Tongue (tissue), 2 donors: ENCODE results near the gene SLC25A25. TPM values are rescaled to one million over a fixed set of nuclear protein-coding genes. Genes with fewer than 3 reads are reported as not detected.
"Not testable (repeated sequence)": the region's sequence is repeated elsewhere in the genome, so short reads cannot be mapped to it uniquely, and the experiment has no call there.

Experiments used
- DNase-seq: peaks from one replicate; pipeline ENCODE4 v3.0.0-alpha.2; 2015
- total RNA-seq: library from RNA; depleted of rRNA; stranded (reverse); fragments of >200 nt; gene quantifications from one replicate; pipeline ENCODE4 v1.2.3, GENCODE V29; 2014

SLC25A25 gene
- total RNA-seq, 1 donor from 2014 or later = 39.2 TPM

- peak; percentile 98 for DNase-seq
These were observed 30.5 kb downstream of the SLC25A25 start for GRCh38 chr9:128098297-128099230.

GRCh38 chr9:128099231-128099931, 31.3 kb downstream of the SLC25A25 start:
- DNase-seq = peak; percentile 53

- DNase-seq = peak; percentile 48
These were observed 32.0 kb downstream of the SLC25A25 start for GRCh38 chr9:128099932-128100491.

- no peak for DNase-seq
These were observed 32.5 kb downstream of the SLC25A25 start for GRCh38 chr9:128100581-128100980.

- no peak for DNase-seq
These were observed 33.2 kb downstream of the SLC25A25 start for GRCh38 chr9:128101231-128101661.

- no peak for DNase-seq
These were observed 33.7 kb downstream of the SLC25A25 start for GRCh38 chr9:128101690-128102089.

- DNase-seq = no peak
These were observed 34.2 kb downstream of the SLC25A25 start for GRCh38 chr9:128102196-128102595.

GRCh38 chr9:128102861-128103588, 35.0 kb downstream of the SLC25A25 start:
- DNase-seq = no peak

- no peak for DNase-seq
These were observed 35.5 kb downstream of the SLC25A25 start for GRCh38 chr9:128103589-128103962.

GRCh38 chr9:128104171-128104618, 36.2 kb downstream of the SLC25A25 start:
- peak; percentile 88 for DNase-seq

- no peak for DNase-seq
These were observed 37.6 kb downstream of the SLC25A25 start for GRCh38 chr9:128105538-128106175.

- no peak for DNase-seq
These were observed 38.3 kb downstream of the SLC25A25 start for GRCh38 chr9:128106181-128106939.

GRCh38 chr9:128106940-128107467, 39.0 kb downstream of the SLC25A25 start:
- no peak for DNase-seq

- no peak for DNase-seq
These were observed 39.6 kb downstream of the SLC25A25 start for GRCh38 chr9:128107468-128108268.

- DNase-seq = no peak
These were observed 40.4 kb downstream of the SLC25A25 start for GRCh38 chr9:128108269-128109049.

- DNase-seq = peak; percentile 41
These were observed 41.1 kb downstream of the SLC25A25 start for GRCh38 chr9:128109050-128109709.

- DNase-seq = not testable (repeated sequence)
These were observed 43.7 kb downstream of the SLC25A25 start for GRCh38 chr9:128111726-128112125.
